DMS79 (cell line): Measurements from ENCODE around the gene DDX10.

Source experiments
- DNase-seq: peaks from one replicate; lab custom pipeline; 2025; lab: John Stamatoyannopoulos, UW

Gene DDX10

DNA sequence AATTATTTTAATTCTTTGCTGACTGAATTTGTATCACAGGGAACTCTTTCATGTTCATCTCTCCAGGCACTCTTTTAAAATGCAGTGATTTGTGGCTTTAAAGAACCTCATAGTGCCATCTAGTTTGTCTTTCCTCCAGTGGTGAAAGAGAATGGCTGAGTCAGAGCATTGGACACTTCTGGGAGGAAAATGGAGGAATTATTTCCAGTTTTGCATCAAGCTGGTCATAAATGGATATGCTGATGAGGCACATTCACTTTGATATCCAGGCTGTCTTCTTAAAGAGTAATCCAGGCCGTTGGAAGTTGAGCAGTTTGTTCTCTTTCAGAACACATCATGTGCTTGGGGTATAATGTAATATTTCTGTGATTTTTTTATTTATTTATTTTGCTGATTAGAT lies 273.7 kb downstream of the DDX10 start:
- DNase-seq = no peak

DNA sequence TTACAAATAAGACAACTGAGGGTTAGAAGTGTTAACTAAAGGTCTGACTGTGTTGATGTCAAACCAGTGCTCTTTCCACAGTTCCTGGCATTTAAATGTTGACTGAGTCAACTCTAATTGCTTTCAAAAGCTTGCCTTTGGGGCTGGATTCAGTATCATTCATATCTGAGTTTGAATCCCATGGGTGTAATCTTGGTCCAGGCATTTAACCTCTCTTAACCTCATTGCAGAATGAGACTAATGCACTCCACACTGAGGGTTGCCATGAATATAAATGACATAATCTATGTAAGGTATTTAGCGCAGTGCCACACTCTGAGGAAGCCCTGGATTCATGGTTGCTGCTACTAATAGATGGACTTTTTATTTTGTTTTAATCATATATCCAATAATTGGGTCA lies 274.3 kb downstream of the DDX10 start:
- no peak for DNase-seq

DNA sequence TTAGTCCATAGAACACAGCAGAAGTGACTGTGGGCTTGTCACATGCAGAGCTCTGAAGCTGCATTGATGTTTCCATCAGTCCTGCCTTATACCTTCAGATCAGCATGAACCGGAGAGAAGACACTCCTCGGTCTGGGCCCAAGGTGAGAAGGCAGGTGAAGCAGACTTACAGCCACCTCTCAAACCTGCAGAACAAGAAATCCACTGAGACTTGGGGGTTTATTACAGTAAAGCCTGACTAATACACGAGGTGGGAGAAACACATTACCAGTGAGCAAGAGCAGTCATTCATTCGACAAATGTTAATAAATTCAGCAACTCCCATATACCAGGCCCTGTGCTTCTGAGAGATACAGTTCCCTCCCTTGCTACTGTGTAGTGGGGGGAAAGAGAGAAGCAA lies 279.0 kb downstream of the DDX10 start:
- DNase-seq = no peak

DNA sequence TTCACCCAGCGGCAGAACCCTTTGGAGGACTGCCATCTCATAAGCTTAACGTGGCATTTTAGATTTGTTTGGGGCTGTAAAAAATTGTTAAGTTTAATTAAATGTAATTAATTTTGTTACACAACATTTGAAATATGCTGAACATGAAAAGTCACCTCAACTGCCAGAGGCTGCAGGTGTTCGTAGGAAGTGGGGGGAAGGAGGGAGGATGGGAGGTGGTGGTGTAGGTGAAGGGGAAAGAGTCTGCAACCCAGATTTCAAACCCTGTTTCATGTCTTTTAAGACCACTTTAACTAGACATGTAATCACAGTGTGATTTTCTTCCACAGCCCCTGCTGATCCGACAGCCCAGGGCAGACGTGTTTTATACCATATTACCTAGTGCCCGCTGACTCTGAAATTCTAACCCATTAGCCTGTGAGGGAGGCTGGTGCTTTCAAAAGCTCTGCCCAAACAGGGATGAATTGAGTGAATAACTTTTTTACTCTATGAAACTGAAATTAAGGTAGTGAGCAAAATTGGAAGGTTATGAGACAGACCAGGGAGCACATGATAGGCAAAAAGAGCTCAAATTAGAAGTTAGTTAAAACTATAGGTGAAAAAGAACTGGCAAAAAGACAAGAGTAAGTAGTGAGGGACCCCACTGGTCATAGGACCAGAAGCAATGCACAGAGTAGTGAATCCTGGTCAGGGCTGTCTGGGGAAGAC lies 279.8 kb downstream of the DDX10 start:
- no peak for DNase-seq

DNA sequence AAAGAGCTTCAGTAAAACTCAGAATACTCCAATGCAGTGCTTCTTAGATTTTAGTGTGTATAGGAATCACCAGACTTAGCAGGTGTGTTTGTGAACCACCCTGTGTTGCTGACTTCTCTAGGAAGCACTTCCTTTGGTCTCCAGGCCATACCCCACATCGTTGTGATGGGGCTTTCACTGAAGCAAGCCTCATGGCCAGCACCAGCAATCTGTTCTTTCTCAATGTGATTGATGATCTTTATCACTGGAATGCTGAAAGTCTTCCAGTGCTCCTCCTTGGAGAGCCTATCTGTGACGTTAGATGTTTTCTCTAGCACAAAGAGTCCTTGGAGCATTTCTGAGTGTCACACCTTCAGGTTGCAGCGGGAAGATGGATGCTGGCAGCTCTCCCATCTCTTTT lies 280.5 kb downstream of the DDX10 start:
- no peak for DNase-seq

DNA sequence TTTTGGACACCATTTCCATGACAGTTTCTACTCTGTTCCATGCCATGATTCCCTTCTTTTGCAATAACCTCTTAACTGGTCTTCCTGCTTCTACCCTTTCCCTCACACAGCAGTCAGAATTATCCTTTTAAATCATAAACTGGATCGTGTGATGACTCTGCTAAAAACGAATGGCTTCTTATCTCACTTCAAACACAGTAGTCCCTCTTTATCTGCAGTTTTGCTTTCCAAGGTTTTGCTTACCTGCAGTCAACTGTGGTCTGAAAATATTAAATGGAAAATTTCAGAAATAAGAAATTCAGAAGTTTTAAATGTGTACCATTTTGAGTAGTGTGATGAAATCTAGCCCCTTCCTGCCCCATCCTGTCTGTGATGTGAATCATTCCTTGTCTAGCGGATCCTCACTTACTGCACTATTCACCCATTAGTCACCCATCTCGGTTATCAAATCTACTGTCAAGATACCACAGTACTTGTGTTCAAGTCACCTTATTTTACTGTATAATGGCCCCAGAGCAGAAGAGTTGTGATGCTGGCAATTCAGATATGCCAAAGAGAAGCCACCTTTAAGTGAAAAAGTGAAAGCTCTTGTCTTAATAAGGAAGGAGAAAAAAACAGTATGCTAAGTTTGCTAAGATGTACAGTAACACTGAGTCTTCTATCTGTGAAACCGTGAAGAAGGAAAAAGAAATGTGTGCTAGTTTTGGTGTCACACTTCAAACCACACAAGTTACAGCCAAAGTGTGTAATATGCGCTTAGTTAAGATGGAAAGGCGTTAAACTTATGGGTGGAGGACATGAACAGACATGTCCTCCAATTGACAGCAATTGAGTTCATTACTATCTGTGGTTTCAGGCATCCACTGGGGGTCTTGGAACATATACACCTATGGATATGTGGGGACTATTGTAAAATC lies 283.0 kb downstream of the DDX10 start:
- DNase-seq = no peak

DNA sequence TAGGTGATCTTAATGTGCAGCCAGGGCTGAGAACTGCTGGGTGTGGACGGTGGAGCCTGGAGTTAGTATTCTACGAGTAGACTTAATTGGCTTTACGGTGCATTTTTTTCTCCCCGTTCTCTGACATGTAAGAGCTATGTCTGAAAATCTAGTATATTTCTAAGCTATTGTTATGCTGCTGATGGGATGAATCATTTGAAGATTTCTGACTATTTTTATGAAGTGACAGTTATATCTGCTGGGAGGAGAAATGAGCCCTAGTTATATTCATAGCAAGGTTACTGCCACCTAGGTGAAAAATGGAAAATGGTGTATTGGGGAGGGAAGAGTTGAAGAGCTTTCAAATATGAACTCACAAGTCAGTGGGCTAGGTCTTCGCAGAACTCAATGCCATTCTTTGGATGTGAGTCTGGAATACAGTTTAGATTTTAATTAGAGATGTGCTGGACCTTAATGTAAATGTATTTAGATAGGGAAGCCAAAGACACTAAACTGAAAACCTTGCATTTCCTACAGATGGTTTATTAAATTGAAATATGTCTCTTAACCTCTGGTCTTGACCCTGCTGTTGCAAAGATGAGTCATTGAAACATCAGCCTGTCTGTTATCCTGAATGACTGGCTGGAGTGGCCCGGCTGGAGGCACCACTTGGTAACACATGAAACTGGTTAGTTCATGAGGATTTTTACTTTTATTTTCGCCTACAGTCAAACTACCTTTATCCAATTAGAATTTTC lies 293.7 kb downstream of the DDX10 start:
- no peak for DNase-seq

DNA sequence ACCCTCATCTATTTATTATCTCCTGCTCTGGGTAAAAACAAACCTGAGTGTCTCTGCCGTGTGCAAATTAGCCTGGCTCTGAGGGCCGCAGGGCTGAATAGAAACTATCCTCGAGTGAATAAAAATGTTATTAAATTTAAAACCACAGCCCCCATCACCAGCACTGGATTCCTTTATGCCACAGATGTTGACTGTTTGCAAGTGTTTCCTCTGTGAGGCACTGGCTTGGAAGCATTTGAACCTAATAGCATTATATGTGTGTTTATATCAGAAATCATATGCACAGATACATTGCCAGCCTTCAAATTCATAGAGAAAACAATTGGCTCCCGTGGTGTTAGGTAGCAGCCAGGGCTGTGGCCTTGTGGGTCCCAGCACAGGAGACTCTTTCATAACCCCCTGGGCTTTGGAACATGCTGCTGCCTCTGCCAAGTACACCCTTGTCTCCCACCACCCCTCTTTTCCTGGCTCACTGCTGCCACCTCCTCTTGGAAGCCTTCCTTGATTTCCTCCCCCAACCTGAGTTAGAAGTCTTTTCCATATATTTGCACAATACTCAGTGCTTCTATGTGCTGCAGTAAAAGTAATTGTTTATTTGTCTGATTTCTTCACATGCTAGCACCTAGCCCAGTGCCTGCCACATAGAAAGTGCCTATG lies 294.4 kb downstream of the DDX10 start:
- DNase-seq = no peak

DNA sequence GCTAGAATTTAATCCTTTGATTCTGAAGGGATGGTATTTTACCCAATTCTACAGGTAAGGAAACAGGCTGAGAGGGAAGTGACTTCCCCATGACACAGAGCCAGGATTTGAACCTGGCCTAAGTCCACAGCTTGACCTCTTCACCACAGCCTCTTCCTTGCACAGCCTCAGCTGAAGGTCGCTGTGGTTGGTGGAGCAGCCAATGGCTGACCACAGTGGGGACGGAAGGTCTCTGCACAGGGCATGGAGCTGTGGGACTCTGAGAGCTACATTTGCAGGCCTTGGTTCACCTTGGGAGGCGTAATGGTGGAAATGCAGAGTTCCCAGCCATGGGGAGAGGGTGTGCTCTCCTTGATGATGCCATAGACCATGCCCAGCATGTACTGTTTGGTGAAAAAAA lies 295.0 kb downstream of the DDX10 start:
- DNase-seq = no peak

DNA sequence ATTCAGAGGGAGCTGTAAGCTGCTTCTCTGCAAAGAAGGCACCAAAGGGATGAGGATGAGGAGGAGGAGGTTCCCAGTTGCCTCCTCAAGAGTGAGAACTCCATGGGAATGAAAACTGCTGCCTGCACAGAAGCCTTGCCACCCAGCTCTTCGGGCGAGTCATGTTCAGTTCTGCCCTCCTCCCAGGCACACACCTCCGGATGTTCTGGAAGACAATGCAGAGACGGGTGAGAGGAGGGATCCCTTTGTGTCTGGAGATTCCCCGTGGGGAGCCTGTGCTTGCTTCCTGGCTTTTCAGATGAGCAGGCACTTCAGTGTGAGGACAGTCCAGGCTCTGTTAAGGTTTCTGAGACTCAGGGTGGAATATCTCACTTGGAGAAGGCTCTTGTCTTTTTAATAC lies 295.6 kb downstream of the DDX10 start:
- no peak for DNase-seq

DNA sequence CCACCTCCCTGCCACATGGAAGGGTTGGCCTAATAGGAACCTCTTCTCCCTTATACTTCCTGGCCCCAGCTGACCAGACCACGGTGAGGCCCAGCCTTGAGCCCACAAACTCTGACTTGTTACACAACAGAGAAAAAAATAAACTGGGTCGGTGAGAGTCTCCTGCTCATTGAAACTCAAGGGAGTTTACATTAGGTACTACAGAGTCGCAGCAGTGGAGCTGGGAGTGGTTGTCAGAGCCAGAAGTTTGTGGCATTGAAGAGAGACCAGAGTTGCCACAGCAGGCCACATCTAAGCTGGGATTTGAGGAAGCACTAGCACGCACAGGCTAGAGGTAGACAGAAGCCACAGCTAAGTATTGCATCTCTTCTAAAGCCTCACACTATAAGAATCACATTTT lies 296.2 kb downstream of the DDX10 start:
- DNase-seq = no peak

DNA sequence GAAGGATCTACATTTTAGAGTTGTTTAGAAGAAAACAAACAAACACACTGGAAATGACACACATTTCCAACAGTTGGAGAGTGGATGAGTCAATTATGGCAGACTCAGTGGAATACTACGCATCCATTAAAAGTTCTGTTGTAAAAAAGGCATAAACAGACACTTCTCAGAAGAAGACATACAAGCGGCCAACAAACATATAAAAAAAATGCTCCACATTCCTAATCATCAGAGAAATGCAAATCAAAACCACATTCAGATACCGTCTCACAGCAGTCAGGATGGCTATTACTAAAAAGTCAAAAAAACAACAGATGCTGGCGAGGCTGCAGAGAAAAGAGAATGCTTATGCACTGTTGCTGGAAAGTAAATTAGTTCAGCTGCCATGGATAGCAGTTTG lies 298.2 kb downstream of the DDX10 start:
- DNase-seq = no peak

DNA sequence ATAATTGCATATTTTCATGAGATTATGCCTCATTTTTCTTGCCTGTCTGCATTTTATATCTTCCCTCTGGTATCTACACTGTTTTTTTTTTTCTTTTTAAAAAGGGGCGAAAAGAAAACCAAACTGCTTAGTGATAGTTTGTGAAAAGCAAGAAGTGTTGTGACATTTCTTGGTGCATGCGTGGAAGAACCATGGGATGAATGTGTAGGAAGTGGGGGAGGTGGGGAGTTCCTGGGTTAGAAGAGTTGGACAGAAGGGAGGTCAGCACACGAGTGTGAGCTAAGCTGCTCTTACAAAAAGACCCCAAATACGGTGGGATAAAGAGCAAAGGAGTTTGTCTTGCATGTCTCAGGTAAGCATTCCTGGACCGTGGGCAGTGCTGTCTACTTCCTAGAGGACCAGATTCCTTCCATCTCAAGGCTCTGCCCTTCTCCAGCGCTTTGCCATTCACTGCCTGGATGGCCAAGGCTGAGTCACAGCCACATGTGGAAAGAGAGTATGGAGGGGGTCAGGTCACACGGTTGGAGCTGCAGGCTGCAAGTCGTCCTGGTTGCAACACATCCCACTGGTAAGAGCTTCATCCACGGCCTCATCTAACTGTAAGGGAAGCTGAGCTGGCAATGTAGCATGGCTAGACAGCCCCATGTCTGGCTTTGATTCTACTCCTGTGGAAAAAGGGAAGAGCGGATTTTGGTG lies 300.6 kb downstream of the DDX10 start:
- DNase-seq = no peak

DNA sequence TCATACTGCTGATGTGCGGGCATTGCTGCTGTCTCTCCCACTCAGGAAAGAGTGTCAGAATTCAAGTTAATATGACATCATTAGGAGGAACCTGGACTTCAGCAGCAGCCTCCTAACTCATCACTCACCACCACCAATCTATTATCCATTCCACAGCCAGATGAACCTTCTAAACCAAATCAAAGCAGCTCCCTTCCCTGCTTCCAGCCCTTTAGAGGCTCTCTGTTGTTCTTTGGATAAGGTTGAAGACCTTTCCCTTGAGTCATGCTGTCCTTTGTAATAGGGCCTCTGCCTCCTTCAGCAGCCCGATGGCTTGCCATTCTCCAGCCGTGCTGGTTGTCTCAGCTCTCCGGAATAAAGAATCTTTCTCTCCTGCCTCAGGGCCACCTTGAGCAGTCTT lies 301.3 kb downstream of the DDX10 start:
- DNase-seq = no peak

DNA sequence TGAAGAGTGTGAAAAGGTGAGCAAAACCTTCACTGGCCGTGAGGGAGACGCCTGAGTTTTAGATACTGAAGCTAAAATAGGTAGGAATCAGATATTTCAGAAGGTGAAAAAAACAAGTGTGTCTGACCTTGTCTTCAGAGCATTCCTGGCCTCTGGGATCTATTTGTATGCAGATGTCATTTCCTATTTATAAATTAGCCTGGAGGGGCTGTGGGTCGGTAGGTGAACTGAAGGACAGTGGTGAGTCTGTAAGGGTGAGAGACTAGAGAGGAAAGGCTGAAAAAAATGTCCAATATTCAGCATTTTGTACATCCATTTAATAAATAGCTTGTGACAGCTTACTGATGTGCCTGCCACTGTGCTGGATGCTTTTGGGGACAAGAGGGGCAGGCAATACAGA lies 302.1 kb downstream of the DDX10 start:
- no peak for DNase-seq

DNA sequence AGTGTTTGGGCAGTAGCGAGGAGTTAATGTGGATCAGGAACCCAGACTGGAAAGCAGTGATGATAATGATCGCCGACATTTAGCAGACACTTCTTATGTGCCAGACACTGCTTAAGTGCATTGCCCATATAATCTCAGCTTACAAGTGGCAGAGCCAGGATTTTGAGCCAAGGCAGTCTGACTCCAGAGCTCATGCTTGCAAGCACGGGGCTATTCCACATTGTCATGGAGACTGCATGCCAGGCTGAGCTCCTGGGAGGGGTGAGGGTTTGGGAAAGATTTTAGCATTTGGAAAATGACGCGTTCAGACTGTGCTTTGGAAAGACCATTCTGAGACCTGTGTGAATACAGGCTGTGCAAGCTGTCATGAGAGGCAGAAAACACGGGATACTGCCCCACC lies 302.7 kb downstream of the DDX10 start:
- DNase-seq = no peak

DNA sequence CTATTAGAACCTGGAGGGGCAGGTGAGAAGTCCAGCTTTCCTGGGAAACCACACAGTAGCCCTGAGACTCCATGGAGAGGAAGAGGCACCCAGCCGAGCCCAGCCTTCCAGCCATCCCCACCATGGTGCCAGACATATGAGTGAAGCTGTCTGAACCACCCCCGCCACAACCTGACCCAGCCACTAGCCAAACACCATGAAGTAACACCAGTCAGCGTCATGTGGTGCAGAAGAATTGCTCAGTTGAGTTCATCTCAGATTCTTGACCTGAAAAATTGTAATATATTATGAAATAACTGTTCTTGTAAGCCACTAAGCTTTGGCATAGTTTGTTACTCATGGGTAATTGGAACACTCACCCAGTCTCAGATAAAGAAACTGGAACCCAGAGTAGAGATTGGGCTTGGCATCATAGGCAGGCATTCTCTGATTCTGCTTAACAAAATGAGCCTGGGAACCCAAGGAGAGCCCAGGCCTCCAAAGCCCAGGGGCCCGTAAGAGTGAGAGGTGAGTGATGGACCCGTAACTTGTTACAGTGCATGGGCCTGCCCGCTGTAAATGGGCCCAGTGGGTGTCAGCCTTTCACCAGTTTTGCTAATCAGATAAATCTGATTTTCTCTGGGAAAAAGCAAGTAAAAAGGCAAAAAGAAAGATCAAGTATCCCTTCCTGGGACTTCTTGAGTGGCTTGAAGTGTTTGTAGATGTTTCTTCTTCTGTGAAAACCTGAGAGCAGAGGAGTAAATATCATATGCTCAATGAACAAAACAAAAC lies 305.5 kb downstream of the DDX10 start:
- no peak for DNase-seq

DNA sequence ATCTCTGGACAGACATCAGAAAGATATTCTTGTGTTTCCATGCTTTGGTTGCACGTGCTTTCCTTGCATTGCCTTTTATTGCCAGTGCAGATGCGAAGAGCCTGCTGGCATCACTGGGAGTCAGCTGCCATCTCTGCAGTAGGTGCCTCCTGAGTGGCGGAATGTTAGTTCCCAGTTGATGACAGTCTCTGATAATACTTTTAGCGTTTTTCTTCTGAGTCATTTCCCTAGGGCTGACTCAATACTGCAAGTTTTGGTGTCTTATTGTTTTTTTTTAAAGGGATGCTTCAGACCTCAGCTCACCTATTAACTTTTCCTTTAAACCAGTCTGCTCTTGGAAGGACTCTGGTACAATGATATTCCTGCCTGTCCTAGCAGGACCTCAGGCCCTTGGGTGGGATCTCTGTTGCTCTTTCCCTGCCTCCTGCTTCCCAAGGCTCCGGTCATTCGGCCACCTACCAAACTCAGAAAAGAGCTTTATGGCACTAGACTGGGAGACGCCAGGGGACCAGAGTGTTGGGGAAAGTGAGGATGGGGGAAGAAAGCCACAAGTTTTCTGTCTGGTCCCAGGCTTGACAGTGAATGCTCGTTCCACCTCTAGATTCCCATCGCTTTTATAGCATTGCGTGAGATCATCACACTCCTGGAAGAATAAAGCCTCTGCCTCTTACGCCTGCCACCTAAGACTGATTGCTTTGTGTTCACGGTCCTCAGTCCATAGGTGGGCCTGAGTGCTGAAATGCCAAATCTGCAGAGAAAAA lies 308.7 kb downstream of the DDX10 start:
- DNase-seq = no peak

DNA sequence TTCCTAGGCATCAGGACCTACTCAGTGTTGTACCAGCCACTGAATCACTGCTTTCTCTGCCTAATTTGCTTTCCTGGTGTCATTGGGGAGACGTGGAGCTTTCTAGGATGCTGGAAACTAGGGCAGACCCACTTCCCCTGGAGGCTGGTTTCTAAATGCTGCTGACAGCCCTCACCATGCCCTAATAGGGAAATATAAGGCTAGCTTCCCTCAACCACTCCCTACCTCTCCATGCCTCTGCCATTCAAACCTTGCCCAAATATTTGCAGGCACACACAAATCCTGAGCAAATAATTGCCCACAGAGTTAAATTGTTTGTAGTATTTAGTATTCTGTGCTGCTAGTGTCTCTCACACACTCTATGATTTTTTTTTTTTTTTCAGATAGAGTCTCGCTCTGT lies 310.2 kb downstream of the DDX10 start:
- DNase-seq = no peak

DNA sequence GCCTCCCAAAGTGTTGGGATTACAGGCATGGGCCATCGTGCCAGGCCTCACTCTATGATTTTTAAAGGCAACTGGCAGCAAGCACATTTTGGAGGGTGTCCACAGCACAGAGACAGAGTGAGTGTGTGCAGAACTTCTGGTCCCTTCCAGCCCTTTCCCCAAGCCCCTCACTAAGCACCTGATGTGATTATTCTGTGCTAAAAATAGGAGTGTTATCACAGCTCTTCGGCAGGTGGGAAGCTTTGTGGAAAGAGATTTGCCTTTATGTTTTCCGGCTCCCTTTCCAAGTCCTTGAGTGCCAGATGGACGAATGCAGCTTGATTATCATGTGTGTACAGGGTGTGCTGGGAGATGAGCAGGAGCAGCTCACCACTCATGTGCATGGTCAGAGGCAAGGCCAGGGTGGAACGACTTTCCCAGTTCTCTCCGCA lies 310.8 kb downstream of the DDX10 start:
- DNase-seq = no peak
